DMS53 (cell line): Measurements from ENCODE around the gene NXNL1.
A peak's percentile ranks its signal among the peaks of the same experiment; 100 is the strongest.

Experiments
- DNase-seq: peaks from one replicate; lab custom pipeline; 2025; lab: John Stamatoyannopoulos, UW

Gene NXNL1

GRCh38 chr19:17419621-17420474 lies 40.9 kb downstream of the NXNL1 start, which contains the start of gene MVB12A:
MVB12A (plus strand) TSS chr19:17420047; CDS start chr19:17420136, 89 bp downstream.
- peak; percentile 98 for DNase-seq

GRCh38 chr19:17419154-17419620 lies 41.5 kb downstream of the NXNL1 start:
- DNase-seq, result no peak

GRCh38 chr19:17418710-17419109 lies 42.0 kb downstream of the NXNL1 start:
- no peak for DNase-seq

- DNase-seq, result no peak
Measured at GRCh38 chr19:17415121-17415520, 45.6 kb downstream of the NXNL1 start.

- DNase-seq, result no peak
Measured at GRCh38 chr19:17414097-17414496, 46.6 kb downstream of the NXNL1 start.

- no peak for DNase-seq
Measured at GRCh38 chr19:17411801-17412200, 48.9 kb downstream of the NXNL1 start.

- no peak for DNase-seq
Measured at GRCh38 chr19:17409990-17410389, 50.7 kb downstream of the NXNL1 start.

- no peak for DNase-seq
Measured at GRCh38 chr19:17406887-17407196, 53.9 kb downstream of the NXNL1 start.

- DNase-seq, result no peak
Measured at GRCh38 chr19:17406046-17406886, 54.5 kb downstream of the NXNL1 start.
